Brain microvascular endothelial cell (primary cell): ENCODE measurements around the gene CYTH4.

Experiments used
- DNase-seq: peaks from one replicate; pipeline ENCODE4 v3.0.0-alpha.2; 2020
- H3K27ac ChIP-seq: fragments of 250-450 bp; sonication (Bioruptor Pico); 2 replicates; pipeline ENCODE4 v1.5.1; 2020; ENCODE audit warnings: mild to moderate bottlenecking, moderate library complexity
- H3K27me3 ChIP-seq: fragments of 250-450 bp; sonication (Bioruptor Pico); replicated peaks from 2 replicates; pipeline ENCODE4 v1.5.1; 2020; ENCODE audit warnings: mild to moderate bottlenecking
- H3K36me3 ChIP-seq: fragments of 250-450 bp; sonication (Bioruptor Pico); replicated peaks from 2 replicates; pipeline ENCODE4 v1.5.1; 2020; ENCODE audit warnings: mild to moderate bottlenecking
- H3K4me3 ChIP-seq: 2 replicates; pipeline ENCODE4 v1.5.1; 2011; ENCODE audit warnings: low read depth, mild to moderate bottlenecking, control low read depth, low read length, moderate library complexity
- CTCF ChIP-seq: IDR thresholded peaks from 2 replicates; pipeline ENCODE4 v1.5.1; 2011; ENCODE audit warnings: low read depth, mild to moderate bottlenecking, moderate library complexity, low read length, control low read depth, inconsistent platforms; ENCODE audit errors: missing control alignments
- in situ Hi-C: cut with HindIII; loops from 2 replicates; pipeline ENCODE4 v1.10.0; 2017; ENCODE audit warnings: low sequenced_read_pairs, low pct_ligation_motif_present

The CYTH4 gene

GRCh38 chr22:37260155-37260795, 22.0 kb upstream of the CYTH4 start:
- in situ Hi-C loops, result loop anchor here (5.0 kb wide), 1 partner anchor 83 kb away; no protein-coding TSS in a partner anchor
- Histone ChIP-seq H3K4me3 (no peak overlapping the region), H3K27me3 (no peaks in the 10 kb centered on the region)

GRCh38 chr22:37260901-37261336, 21.4 kb upstream of the CYTH4 start:
- Histone ChIP-seq H3K4me3 (no peak overlapping the region), H3K27me3 (no peaks in the 10 kb centered on the region), H3K27ac (no peak overlapping the region), H3K36me3 (no peaks in the 10 kb centered on the region)
- TF ChIP-seq CTCF, result peak; percentile 98
- in situ Hi-C loops, result loop anchor here (5.0 kb wide), 1 partner anchor 84 kb away; no protein-coding TSS in a partner anchor
- DNase-seq, result peak; percentile 37

More at GRCh38 chr22:37260155-37260795, 22.0 kb upstream of the CYTH4 start:
- H3K27ac ChIP-seq, result no peak overlapping the region
- no peak for DNase-seq
- TF ChIP-seq CTCF, result no peak
- no peaks in the 10 kb centered on the region for H3K36me3 ChIP-seq

GRCh38 chr22:37262346-37262745, 20.0 kb upstream of the CYTH4 start:
- no peak for TF ChIP-seq CTCF
- no peak for DNase-seq
- in situ Hi-C loops, result loop anchor here (5.0 kb wide), 1 partner anchor 85 kb away; no protein-coding TSS in a partner anchor
- Histone ChIP-seq H3K36me3 (no peaks in the 10 kb centered on the region), H3K4me3 (no peak overlapping the region), H3K27ac (no peak overlapping the region), H3K27me3 (no peaks in the 10 kb centered on the region)

- Histone ChIP-seq H3K27ac (no peak overlapping the region), H3K4me3 (no peak overlapping the region), H3K27me3 (no peaks in the 10 kb centered on the region), H3K36me3 (no peaks in the 10 kb centered on the region)
- in situ Hi-C loops, result loop anchor here (5.0 kb wide), 1 partner anchor 87 kb away; no protein-coding TSS in a partner anchor
- TF ChIP-seq CTCF, result no peak
- DNase-seq, result no peak
Observed at GRCh38 chr22:37263966-37264887, 18.1 kb upstream of the CYTH4 start.

GRCh38 chr22:37266581-37267134, 15.7 kb upstream of the CYTH4 start:
- Histone ChIP-seq H3K27me3 (no peaks in the 10 kb centered on the region), H3K27ac (no peak overlapping the region), H3K4me3 (peak overlapping the region; percentile 45), H3K36me3 (no peaks in the 10 kb centered on the region)
- DNase-seq, result no peak
- no peak for TF ChIP-seq CTCF
- in situ Hi-C loops, result no loop called here
